ENCODE results near the gene PSMG1. TPM values are rescaled to one million over a fixed set of nuclear protein-coding genes. Genes with fewer than 3 reads are reported as not detected.

Gene PSMG1
- total RNA-seq, 2 experiments from 2014 or later = 7.8 to 7.9 TPM

GRCh38 chr21:39204134-39204533 lies 20.9 kb upstream of the PSMG1 start:
- H3K27me3 Mint-ChIP-seq = no peaks in the 10 kb centered on the region
- Histone ChIP-seq H3K4me3 (ENCODE audit: low read length) (no peak overlapping the region), H3K27ac (ENCODE audit: low read depth in 1 of 2, low read length in 2 of 2) (no peak overlapping the region), H3K4me1 (ENCODE audit: insufficient read depth, low read length) (no peaks in the 10 kb centered on the region), H3K27me3 (ENCODE audit: control insufficient read depth in 1 of 2, insufficient read depth in 2 of 2, low read length in 2 of 2) (no peaks in the 10 kb centered on the region), H3K36me3 (ENCODE audit: insufficient read depth, low read length) (peaks cover 85% of the 10 kb centered on the region), H3K9me3 (ENCODE audit: control insufficient read depth in 1 of 2, insufficient read depth in 1 of 2, low read length in 2 of 2) (no peaks in the 10 kb centered on the region)
- no peak for TF ChIP-seq CTCF (IDR thresholded peaks at IDR 0.05)
- H3K4me1 Mint-ChIP-seq (ENCODE audit: low read depth) = peaks cover 16% of the 10 kb centered on the region
- H3K27ac Mint-ChIP-seq = no peak overlapping the region
- no peak overlapping the region for H3K4me3 Mint-ChIP-seq
- H3K36me3 Mint-ChIP-seq (ENCODE audit: low read depth) = peaks cover 83% of the 10 kb centered on the region
- DNase-seq (no peak), ATAC-seq (ENCODE audit: poor library complexity) (no peak)
- ChIA-PET CTCF (no interaction called here), POLR2A (interaction anchor here (1.4 kb wide), 1 partner anchor 19 kb away, joined by 4 read pairs; no protein-coding TSS in a partner anchor)
- intact Hi-C loops (cut with DNase I, micrococcal nuclease) = no loop called here
- no peaks in the 10 kb centered on the region for H3K9me3 Mint-ChIP-seq

- POLR2A ChIA-PET = no interaction called here
- Histone ChIP-seq H3K27me3 (ENCODE audit: control insufficient read depth in 1 of 2, insufficient read depth in 2 of 2, low read length in 2 of 2) (no peaks in the 10 kb centered on the region), H3K4me3 (ENCODE audit: low read length) (no peak overlapping the region), H3K27ac (ENCODE audit: low read depth in 1 of 2, low read length in 2 of 2) (no peak overlapping the region), H3K9me3 (ENCODE audit: control insufficient read depth in 1 of 2, insufficient read depth in 1 of 2, low read length in 2 of 2) (no peaks in the 10 kb centered on the region), H3K36me3 (ENCODE audit: insufficient read depth, low read length) (peaks cover 87% of the 10 kb centered on the region), H3K4me1 (ENCODE audit: insufficient read depth, low read length) (no peaks in the 10 kb centered on the region)
- DNase-seq = no peak
- Mint-ChIP-seq H3K4me3 (no peak overlapping the region), H3K27ac (peak overlapping the region; percentile 16), H3K9me3 (no peaks in the 10 kb centered on the region), H3K27me3 (no peaks in the 10 kb centered on the region), H3K4me1 (ENCODE audit: low read depth) (peaks cover 22% of the 10 kb centered on the region), H3K36me3 (ENCODE audit: low read depth) (peaks cover 93% of the 10 kb centered on the region)
- intact Hi-C loops (cut with DNase I, micrococcal nuclease) = no loop called here
- no peak for TF ChIP-seq CTCF (IDR thresholded peaks at IDR 0.05)
- CTCF ChIA-PET = no interaction called here
- no peak for ATAC-seq (ENCODE audit: poor library complexity)
Measured at GRCh38 chr21:39198800-39199199, 15.5 kb upstream of the PSMG1 start.

DNA sequence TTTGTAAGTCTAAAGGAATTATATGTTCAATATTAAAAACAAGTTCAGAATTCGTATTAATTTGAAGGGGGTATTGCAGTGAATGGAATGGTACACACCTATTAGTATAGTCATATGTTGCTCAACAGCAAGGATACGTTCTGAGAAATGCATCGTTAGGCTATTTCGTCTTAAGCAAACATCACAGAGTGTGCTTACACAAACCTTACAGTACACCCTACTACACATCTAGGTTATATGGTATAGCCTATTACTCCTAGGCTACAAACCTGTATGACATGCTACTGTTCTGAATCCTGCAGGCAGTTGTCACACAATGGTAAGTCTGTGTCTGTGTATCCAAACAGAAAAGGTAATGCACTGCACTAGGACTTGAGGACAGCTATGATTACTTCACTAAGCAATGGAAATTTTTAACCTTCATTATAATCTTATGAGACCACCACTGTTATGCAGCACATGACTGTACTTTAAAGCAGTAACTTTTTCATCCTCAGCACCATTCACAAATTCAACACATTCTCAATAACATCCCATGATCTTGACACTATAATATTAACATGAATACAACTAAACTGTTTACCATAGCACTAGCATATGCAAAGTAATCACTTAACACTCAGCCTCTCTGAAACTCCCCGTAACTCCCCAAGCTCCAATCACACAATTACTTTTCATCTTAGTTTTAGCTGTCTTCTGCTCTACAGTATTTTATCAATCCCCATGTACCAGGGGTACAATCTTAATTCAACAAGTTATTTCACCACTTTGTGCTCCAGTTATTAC lies 14.4 kb upstream of the PSMG1 start:
- ChIA-PET CTCF (interaction anchor here (0.7 kb wide), 1 partner anchor 14 kb away, joined by 3 read pairs; no protein-coding TSS in a partner anchor), POLR2A (no interaction called here)
- H3K4me1 ChIP-seq (ENCODE audit: insufficient read depth, low read length) = no peaks in the 10 kb centered on the region
- no peaks in the 10 kb centered on the region for H3K27me3 ChIP-seq (ENCODE audit: control insufficient read depth in 1 of 2, insufficient read depth in 2 of 2, low read length in 2 of 2)
- DNase-seq = no peak
- peaks cover 78% of the 10 kb centered on the region for H3K36me3 ChIP-seq (ENCODE audit: insufficient read depth, low read length)
- H3K4me3 Mint-ChIP-seq = no peak overlapping the region
- no peak overlapping the region for H3K4me3 ChIP-seq (ENCODE audit: low read length)
- H3K27me3 Mint-ChIP-seq = no peaks in the 10 kb centered on the region
- H3K4me1 Mint-ChIP-seq (ENCODE audit: low read depth) = peaks cover 22% of the 10 kb centered on the region
- no peaks in the 10 kb centered on the region for H3K9me3 ChIP-seq (ENCODE audit: control insufficient read depth in 1 of 2, insufficient read depth in 1 of 2, low read length in 2 of 2)
- no peak for ATAC-seq (ENCODE audit: poor library complexity)
- no peak overlapping the region for H3K27ac ChIP-seq (ENCODE audit: low read depth in 1 of 2, low read length in 2 of 2)
- intact Hi-C loops (cut with DNase I, micrococcal nuclease) = no loop called here
- H3K36me3 Mint-ChIP-seq (ENCODE audit: low read depth) = peaks cover 87% of the 10 kb centered on the region
- H3K27ac Mint-ChIP-seq = peak overlapping the region; percentile 16
- no peaks in the 10 kb centered on the region for H3K9me3 Mint-ChIP-seq
- no peak for TF ChIP-seq CTCF (IDR thresholded peaks at IDR 0.05)

All from CD4-positive, alpha-beta T cell (primary cell).